Esophagus squamous epithelium (tissue), 5 donors: ENCODE measurements around the gene C1orf226. TPM values are rescaled to one million over a fixed set of nuclear protein-coding genes. Genes with fewer than 3 reads are reported as not detected.
A peak's percentile ranks its signal among the peaks of the same experiment; 100 is the strongest.

Source experiments
- DNase-seq: peaks from one replicate; lab custom pipeline; 2025; lab: John Stamatoyannopoulos, UW
- H3K27ac ChIP-seq, 4 donors: fragments of 200-600 bp; sonication (generic); one replicate each; pipeline ENCODE4 v1.5.1; 2016 to 2019; ENCODE audit warnings: mild to moderate bottlenecking in 1 of 4
- H3K27me3 ChIP-seq, 4 donors: fragments of 200-600 bp; sonication (generic); 1 replicate in 3 of 4; 2 replicates in 1 of 4; pipeline versions ENCODE4 v1.5.1 to v1.6.0; 2017 to 2021; ENCODE audit warnings: antibody characterized with exemption in 1 of 4
- H3K36me3 ChIP-seq, 3 donors: fragments of 200-600 bp; sonication (generic); one replicate each; pipeline ENCODE4 v1.5.1; 2016 to 2019
- H3K4me1 ChIP-seq, 3 donors: fragments of 200-600 bp; sonication (generic); one replicate each; pipeline ENCODE4 v1.5.1; 2017 to 2019
- H3K4me3 ChIP-seq, 4 donors: fragments of 200-600 bp; sonication (generic); 1 replicate in 3 of 4; 2 replicates in 1 of 4; pipeline ENCODE4 v1.5.1; 2016 to 2019; ENCODE audit warnings: mild to moderate bottlenecking in 2 of 4, moderate library complexity in 1 of 4
- H3K9me3 ChIP-seq, 3 donors: fragments of 200-600 bp; sonication (generic); one replicate each; pipeline ENCODE4 v1.5.1; 2016 to 2019
- POLR2A ChIP-seq, 4 donors: fragments of 450-650 bp; IDR thresholded peaks; one replicate each; pipeline ENCODE4 v1.6.1; 2017; ENCODE audit warnings: antibody characterized with exemption in 4 of 4, mild to moderate bottlenecking in 4 of 4, moderate library complexity in 3 of 4
- WGBS, 2 donors: methylation state at CpG; one replicate each; pipeline ENCODE4 v1.1.5; 2018; 5-methylcytosine and 5-hydroxymethylcytosine counted together
- intact Hi-C: fragments of 100-400 bp; cut with DNase I; formaldehyde crosslinking; loops from one replicate; pipeline ENCODE4 v1.15.0; 2022
- total RNA-seq, 4 donors: library from RNA; depleted of rRNA; stranded (reverse); fragments of >200 nt; gene quantifications; one replicate each; pipeline ENCODE4 v1.1.0, GENCODE V29; 2016
- TF ChIP-seq, protein P1 (sequence below), 6 experiments: fragments of 450-650 bp in 4 of 6; fragments of 200-600 bp in 2 of 6; sonication (generic) in 2 of 6; IDR thresholded peaks; one replicate each; pipeline ENCODE4 v1.5.1; 2016 to 2019; ENCODE audit warnings: antibody characterized with exemption in 6 of 6, mild to moderate bottlenecking in 4 of 6, moderate library complexity in 4 of 6
- donor health status: DM: yes; HTN: yes; CAD: no.

The C1orf226 gene
- total RNA-seq, 4 donors from 2014 or later: 1.7 to 5.3 (median 3.6) TPM

DNA sequence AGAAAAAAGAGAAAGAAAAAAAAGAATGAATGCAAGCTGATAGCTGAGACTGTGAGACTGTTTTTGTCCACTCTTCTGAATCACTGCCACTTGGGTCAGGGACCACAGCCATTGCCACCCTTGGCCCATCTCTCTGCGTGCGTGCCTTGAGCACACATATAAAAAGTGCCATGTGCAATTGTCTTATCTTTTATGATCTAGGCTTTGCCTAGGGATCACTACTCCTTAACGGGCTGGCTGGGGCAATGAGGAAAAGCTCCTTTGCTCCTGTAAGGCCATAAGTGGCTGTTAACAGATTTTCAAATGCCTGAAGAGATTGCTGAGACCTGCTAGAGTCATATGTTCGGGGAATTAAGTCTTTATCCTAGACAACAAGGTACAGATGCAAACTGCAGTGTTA lies 13.1 kb upstream of the C1orf226 start:
- TF ChIP-seq POLR2A (IDR thresholded peaks at IDR 0.05): no peak
- TF ChIP-seq, protein P1, sequence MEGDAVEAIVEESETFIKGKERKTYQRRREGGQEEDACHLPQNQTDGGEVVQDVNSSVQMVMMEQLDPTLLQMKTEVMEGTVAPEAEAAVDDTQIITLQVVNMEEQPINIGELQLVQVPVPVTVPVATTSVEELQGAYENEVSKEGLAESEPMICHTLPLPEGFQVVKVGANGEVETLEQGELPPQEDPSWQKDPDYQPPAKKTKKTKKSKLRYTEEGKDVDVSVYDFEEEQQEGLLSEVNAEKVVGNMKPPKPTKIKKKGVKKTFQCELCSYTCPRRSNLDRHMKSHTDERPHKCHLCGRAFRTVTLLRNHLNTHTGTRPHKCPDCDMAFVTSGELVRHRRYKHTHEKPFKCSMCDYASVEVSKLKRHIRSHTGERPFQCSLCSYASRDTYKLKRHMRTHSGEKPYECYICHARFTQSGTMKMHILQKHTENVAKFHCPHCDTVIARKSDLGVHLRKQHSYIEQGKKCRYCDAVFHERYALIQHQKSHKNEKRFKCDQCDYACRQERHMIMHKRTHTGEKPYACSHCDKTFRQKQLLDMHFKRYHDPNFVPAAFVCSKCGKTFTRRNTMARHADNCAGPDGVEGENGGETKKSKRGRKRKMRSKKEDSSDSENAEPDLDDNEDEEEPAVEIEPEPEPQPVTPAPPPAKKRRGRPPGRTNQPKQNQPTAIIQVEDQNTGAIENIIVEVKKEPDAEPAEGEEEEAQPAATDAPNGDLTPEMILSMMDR (IDR thresholded peaks at IDR 0.05): no peak
- intact Hi-C loops: no loop called here
- no peak for DNase-seq
- H3K4me3 ChIP-seq: no peak overlapping the region
- no peaks in the 10 kb centered on the region for H3K9me3 ChIP-seq
- H3K27ac ChIP-seq: no peak overlapping the region
- WGBS, 2 donors: 63% methylated on average over 4 of the region's 4 CpGs
- H3K27me3 ChIP-seq: no peaks in the 10 kb centered on the region
- no peaks in the 10 kb centered on the region for H3K36me3 ChIP-seq
- H3K4me1 ChIP-seq: peaks cover 3 to 44% (median 13%) of the 10 kb centered on the region in 3 donors

DNA sequence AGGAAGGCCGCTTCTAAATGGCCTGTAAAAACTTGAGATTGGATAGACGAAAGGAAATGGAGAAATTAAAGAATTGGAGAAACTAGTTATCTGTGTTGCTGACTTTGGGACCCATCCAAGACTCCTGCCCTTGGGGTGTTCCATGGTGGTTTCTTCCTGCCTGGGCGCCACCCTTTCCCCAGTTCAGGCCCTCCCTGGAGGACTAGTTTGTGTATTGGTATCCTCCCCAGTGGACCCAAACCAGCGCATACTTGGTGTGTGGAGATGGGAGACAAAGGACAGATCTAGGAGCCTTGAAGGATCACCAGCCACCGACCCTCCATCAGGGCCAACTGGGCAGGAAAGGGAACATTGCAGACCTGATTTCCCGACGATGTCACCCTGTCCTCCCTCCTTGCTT lies 12.0 kb upstream of the C1orf226 start:
- DNase-seq: no peak
- intact Hi-C loops: no loop called here
- Histone ChIP-seq H3K4me1 (peaks cover 3 to 44% (median 13%) of the 10 kb centered on the region in 3 donors), H3K4me3 (no peak overlapping the region), H3K9me3 (no peaks in the 10 kb centered on the region), H3K27ac (no peak overlapping the region), H3K27me3 (no peaks in the 10 kb centered on the region), H3K36me3 (no peaks in the 10 kb centered on the region)
- no peak for TF ChIP-seq POLR2A (IDR thresholded peaks at IDR 0.05)
- TF ChIP-seq, protein P1 (IDR thresholded peaks at IDR 0.05): no peak
- WGBS, 2 donors: 67 to 77% methylated on average over 7 of the region's 7 CpGs

DNA sequence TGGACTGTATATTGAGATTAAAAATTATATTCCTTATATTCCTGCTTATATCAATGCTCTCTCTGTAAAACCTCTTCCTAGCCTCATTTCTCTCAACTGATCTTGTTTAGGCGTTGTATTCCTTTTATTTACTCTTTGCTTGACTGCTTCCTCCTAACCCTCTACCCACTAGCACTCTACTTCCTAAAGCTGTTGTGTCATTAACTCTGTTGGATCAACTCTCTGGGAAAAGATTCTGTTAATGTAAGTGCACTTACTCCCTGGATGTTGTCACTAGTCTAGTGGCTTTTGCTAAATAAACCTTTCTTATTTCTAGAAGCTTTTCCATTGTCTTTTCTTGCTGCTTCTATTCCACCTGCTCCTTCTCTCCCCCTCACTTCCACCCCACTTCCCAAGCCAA lies 11.4 kb upstream of the C1orf226 start:
- Histone ChIP-seq H3K27ac (no peak overlapping the region), H3K4me1 (peaks cover under 1 to 40% (median 13%) of the 10 kb centered on the region in 3 donors), H3K9me3 (no peaks in the 10 kb centered on the region), H3K4me3 (no peak overlapping the region), H3K36me3 (no peaks in the 10 kb centered on the region), H3K27me3 (no peaks in the 10 kb centered on the region)
- WGBS, 2 donors: 72 to 88% methylated on average over 1 of the region's 1 CpG
- intact Hi-C loops: no loop called here
- TF ChIP-seq, protein P1 (IDR thresholded peaks at IDR 0.05): no peak
- no peak for TF ChIP-seq POLR2A (IDR thresholded peaks at IDR 0.05)
- no peak for DNase-seq

DNA sequence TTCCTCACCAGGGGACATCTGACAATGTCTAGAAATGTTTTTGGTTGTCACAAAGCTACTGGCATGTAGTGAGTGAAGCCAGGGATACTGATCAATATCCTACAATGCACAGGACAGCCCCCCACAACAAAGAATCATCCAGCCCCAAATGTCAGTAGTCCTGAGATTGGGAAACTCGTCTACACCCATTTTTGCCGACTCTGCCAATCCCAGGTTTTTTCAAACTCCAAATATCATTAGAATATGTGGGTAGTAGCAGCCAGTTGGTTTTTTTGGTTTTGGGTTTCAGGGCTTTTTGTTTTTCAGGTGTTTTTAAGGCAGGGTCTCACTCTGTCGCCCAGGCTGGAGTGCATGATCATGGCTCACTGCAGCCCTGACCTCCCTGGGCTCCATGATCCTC lies 10.8 kb upstream of the C1orf226 start:
- Histone ChIP-seq H3K36me3 (no peaks in the 10 kb centered on the region), H3K9me3 (no peaks in the 10 kb centered on the region), H3K4me3 (no peak overlapping the region), H3K4me1 (peaks cover 0 to 34% (median 11%) of the 10 kb centered on the region in 3 donors), H3K27me3 (no peaks in the 10 kb centered on the region), H3K27ac (no peak overlapping the region)
- TF ChIP-seq, protein P1 (IDR thresholded peaks at IDR 0.05): no peak
- no peak for TF ChIP-seq POLR2A (IDR thresholded peaks at IDR 0.05)
- DNase-seq: no peak
- intact Hi-C loops: no loop called here
- 85 to 95% methylated on average over 3 of the region's 3 CpGs for WGBS, 2 donors

DNA sequence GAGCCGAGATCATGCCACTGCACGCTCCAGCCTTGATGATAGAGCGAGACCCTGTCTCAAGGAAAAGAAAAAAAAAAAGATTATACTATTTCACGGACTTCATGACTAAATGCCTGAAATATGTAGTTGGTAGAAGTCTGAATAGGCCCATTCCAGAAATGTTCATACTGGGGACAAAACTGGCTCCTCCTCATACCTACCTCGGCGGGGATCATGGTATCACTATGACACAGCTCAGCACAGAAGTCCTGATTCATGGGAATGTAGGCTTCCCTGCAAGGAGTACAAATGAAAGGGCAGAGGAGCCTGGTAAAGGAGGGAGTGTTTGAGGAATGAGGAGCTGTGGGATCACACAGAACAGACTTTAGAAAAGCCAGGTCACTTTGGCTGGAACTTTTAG lies 9.9 kb upstream of the C1orf226 start:
- Histone ChIP-seq H3K36me3 (no peaks in the 10 kb centered on the region), H3K9me3 (no peaks in the 10 kb centered on the region), H3K27me3 (no peaks in the 10 kb centered on the region), H3K4me1 (peaks cover 0 to 25% (median 8%) of the 10 kb centered on the region in 3 donors), H3K4me3 (no peak overlapping the region), H3K27ac (peak overlapping the region in 2 of 4 donors; percentile 18 to 22)
- WGBS, 2 donors: 71 to 72% methylated on average over 6 of the region's 6 CpGs
- intact Hi-C loops: no loop called here
- DNase-seq: no peak
- TF ChIP-seq, protein P1 (IDR thresholded peaks at IDR 0.05): no peak
- TF ChIP-seq POLR2A (IDR thresholded peaks at IDR 0.05): no peak
